Psoas muscle (tissue), 8 donors: ENCODE data around the gene LRRC34. TPM values are rescaled to one million over a fixed set of nuclear protein-coding genes. Genes with fewer than 3 reads are reported as not detected.

Experiments used
- ATAC-seq, 4 donors: fragments of 200-7000 bp; cut with Tn5 transposase; one replicate each; pipeline ENCODE4 v1.9.1; 2020; ENCODE audit warnings: moderate library complexity in 3 of 4, mild to moderate bottlenecking in 2 of 4
- DNase-seq, 2 donors: peaks; one replicate each; pipeline ENCODE4 v3.0.0-alpha.2; 2020
- H3K27ac ChIP-seq: fragments of 200-600 bp; one replicate; pipeline ENCODE4 v1.8.0; 2022
- H3K27me3 ChIP-seq, 3 donors: fragments of 200-600 bp in 1 of 3; one replicate each; pipeline versions ENCODE4 v1.6.1 to v1.8.0; 2013 to 2022; ENCODE audit warnings: low read length in 2 of 3, mild to moderate bottlenecking in 2 of 3, moderate library complexity in 1 of 3; ENCODE audit not compliant: insufficient read depth in 3 of 3
- H3K36me3 ChIP-seq, 2 donors: fragments of 200-600 bp in 1 of 2; one replicate each; pipeline versions ENCODE4 v1.6.1 to v1.8.0; 2013 to 2022; ENCODE audit warnings: low read depth in 1 of 2, mild to moderate bottlenecking in 1 of 2, moderate library complexity in 1 of 2; ENCODE audit not compliant: insufficient read depth in 1 of 2
- H3K4me1 ChIP-seq: fragments of 200-600 bp; one replicate; pipeline ENCODE4 v1.8.0; 2022
- H3K4me3 ChIP-seq: fragments of 200-600 bp; one replicate; pipeline ENCODE4 v1.8.0; 2022; ENCODE audit warnings: mild to moderate bottlenecking
- H3K9me3 ChIP-seq: fragments of 200-600 bp; one replicate; pipeline ENCODE4 v1.8.0; 2022
- WGBS, 3 donors: extraction: QIAGEN DNeasy Blood & Tissue Kit; methylation state at CpG; one replicate each; pipeline versions ENCODE4 v1.1.6 to v1.1.7; 2013; 5-methylcytosine and 5-hydroxymethylcytosine counted together
- intact Hi-C, 2 donors: fragments of 100-400 bp; cut with DNase I; formaldehyde crosslinking; loops; one replicate each; pipeline versions ENCODE4 v1.11.0 to v1.14.2; 2022
- polyA plus RNA-seq, 3 donors: library from polyadenylated mRNA; stranded (reverse); fragments of 200-250 nt; gene quantifications; one replicate each; pipeline ENCODE4 v1.2.3, GENCODE V29; 2013
- total RNA-seq, 4 donors: library from RNA; stranded (reverse); fragmentation: NEBNext Ultra II Directional in 2 of 4; extraction: Animal tissue kit (Norgen Biotek cat#: 25700) in 2 of 4; gene quantifications; one replicate each; pipeline versions ENCODE4 v1.2.1 to v1.2.4, GENCODE V29; 2021 to 2023
- TF ChIP-seq, protein P1 (sequence below): fragments of 200-600 bp; IDR thresholded peaks from one replicate; pipeline ENCODE4 v1.8.0; 2022; ENCODE audit warnings: antibody characterized with exemption
- donor health status: healthy with polysubstance abuse.
- donor health status: DM: no; HTN: no; CAD: no; lungs with moderate emphysema.
- donor health status: Bipolar disorder and iron deficiency.
- donor health status: healthy.
- donor health status: DM: yes; HTN: yes; CAD: no.
- donor health status: DM: no; HTN: no; CAD: no.
- donor health status: DM: no; HTN: no; CAD: no.
- donor health status: DM: yes; HTN: yes; CAD: no.

LRRC34 gene
- total and polyA plus RNA-seq, 7 donors: 0.23 to 1.7 (median 0.40) TPM

DNA sequence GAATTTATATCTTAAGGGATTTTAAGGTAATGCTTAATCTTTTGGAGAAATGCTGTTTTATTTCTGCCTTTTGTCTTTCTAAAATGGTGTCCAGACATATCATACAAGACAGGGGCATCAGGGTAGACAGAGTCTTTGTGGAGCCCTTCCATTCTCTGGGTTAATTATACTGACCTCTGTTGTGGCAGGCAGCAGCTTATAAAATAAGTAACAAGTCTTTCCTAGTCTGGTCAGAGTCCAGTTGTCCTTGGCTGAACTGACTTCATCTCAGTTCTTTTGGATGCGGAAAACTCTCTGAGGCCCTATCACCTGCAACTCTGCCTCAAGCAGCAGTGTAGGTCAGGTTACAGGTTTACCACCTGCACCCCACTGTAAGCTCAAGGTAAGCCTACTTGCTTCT, 20.3 kb downstream of the LRRC34 start:
- H3K27ac ChIP-seq: no peak overlapping the region
- DNase-seq (no peak), ATAC-seq (no peak)
- WGBS, 3 donors: 88 to 93% (median 90%) methylated on average over 1 of the region's 1 CpG
- no peaks in the 10 kb centered on the region for H3K27me3 ChIP-seq
- H3K4me1 ChIP-seq: no peaks in the 10 kb centered on the region
- intact Hi-C loops: loop anchor here (10.0 kb wide), 2 partner anchors 182 to 312 kb away; no protein-coding TSS in a partner anchor
- H3K4me3 ChIP-seq: no peak overlapping the region
- H3K36me3 ChIP-seq: peaks cover 0 to 53% of the 10 kb centered on the region in 2 donors
- TF ChIP-seq, protein P1, sequence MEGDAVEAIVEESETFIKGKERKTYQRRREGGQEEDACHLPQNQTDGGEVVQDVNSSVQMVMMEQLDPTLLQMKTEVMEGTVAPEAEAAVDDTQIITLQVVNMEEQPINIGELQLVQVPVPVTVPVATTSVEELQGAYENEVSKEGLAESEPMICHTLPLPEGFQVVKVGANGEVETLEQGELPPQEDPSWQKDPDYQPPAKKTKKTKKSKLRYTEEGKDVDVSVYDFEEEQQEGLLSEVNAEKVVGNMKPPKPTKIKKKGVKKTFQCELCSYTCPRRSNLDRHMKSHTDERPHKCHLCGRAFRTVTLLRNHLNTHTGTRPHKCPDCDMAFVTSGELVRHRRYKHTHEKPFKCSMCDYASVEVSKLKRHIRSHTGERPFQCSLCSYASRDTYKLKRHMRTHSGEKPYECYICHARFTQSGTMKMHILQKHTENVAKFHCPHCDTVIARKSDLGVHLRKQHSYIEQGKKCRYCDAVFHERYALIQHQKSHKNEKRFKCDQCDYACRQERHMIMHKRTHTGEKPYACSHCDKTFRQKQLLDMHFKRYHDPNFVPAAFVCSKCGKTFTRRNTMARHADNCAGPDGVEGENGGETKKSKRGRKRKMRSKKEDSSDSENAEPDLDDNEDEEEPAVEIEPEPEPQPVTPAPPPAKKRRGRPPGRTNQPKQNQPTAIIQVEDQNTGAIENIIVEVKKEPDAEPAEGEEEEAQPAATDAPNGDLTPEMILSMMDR: no peak
- H3K9me3 ChIP-seq: no peaks in the 10 kb centered on the region

DNA sequence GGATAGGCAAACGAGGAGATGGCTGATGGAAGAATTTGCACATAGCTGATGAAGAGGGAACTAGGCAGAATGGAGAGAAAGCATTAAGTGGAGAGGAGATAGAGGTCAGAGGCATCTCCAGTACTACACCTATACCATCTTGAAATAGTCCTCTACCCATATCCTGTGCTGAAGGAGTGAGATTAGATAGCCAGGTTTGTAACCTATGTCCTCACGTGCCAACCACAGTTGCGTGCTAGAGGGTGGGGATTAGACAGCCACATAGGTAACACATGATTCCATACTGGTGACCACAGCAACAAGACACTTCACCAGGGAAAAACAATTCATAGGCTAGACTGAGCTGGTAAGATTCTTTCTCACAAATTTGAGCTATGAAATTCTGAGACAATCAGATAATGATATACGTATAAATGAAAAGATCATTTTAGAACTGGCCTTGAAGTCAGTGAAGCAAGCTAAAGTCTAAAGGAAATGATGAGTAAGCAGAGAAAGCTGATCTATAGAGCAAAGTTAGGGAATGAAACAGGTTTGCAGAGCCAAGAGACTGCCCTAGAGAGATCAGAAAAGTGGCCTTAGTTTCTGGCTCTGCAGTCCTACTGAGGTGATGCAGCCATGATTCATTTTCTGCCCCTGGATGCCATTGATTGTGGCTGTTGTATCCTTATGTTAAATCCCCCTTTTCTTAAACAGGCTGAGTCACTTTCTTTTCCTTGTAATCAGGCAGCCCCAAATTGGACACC, 21.8 kb downstream of the LRRC34 start:
- Histone ChIP-seq H3K4me3 (no peak overlapping the region), H3K36me3 (peaks cover 0 to 68% of the 10 kb centered on the region in 2 donors), H3K9me3 (no peaks in the 10 kb centered on the region), H3K27ac (no peak overlapping the region), H3K27me3 (no peaks in the 10 kb centered on the region), H3K4me1 (no peaks in the 10 kb centered on the region)
- TF ChIP-seq, protein P1: no peak
- no peak for ATAC-seq
- 88 to 93% (median 90%) methylated on average over 4 of the region's 4 CpGs for WGBS, 3 donors
- intact Hi-C loops: loop anchor here (10.0 kb wide), 2 partner anchors 184 to 314 kb away; no protein-coding TSS in a partner anchor
- no peak for DNase-seq

DNA sequence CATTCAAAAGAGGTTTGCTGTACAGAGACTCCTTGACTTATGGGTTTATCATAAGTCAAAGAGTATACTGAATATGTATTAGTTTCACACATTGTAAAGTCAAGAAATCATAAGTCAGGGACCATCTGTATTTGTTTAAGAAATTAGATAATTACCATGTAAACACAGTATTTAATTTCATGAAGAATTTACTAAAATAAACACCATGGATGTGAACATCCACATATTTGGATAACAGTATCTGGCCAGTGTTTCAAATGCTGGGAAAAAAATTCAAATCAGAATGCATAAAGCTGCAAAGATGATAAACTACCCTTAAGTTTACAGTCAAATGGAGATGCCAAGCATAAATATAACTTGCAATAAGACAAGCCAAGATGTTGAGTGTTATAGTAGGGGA, 22.5 kb downstream of the LRRC34 start:
- Histone ChIP-seq H3K4me1 (no peaks in the 10 kb centered on the region), H3K9me3 (no peaks in the 10 kb centered on the region), H3K4me3 (no peak overlapping the region), H3K27ac (no peak overlapping the region), H3K27me3 (no peaks in the 10 kb centered on the region), H3K36me3 (peaks cover 0 to 75% of the 10 kb centered on the region in 2 donors)
- TF ChIP-seq, protein P1: no peak
- DNase-seq: no peak
- ATAC-seq: no peak
- intact Hi-C loops: loop anchor here (10.0 kb wide), 2 partner anchors 185 to 315 kb away; no protein-coding TSS in a partner anchor

DNA sequence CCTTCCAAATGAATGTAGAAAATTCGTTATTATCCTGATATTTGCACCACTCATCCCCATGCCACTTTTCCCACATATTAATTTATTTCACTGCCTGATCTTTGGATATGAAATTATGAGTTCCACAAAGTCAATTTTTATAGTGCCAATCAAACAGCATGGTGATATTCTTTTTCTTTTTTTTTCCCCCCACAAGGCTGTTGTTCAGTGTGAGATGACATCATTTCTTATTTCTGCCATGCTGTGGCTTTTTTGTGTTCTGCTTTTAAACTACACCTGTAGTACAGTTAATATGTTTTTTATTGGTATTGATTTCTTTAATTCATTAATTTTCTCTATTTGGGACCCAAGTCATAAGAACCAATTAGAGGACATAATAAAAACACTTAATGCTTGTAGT, 24.9 kb downstream of the LRRC34 start:
- H3K36me3 ChIP-seq: peaks cover 0 to 91% of the 10 kb centered on the region in 2 donors
- intact Hi-C loops: loop anchor here (5.0 to 10.0 kb wide), 2 partner anchors 207 to 310 kb away; no protein-coding TSS in a partner anchor
- H3K4me1 ChIP-seq: no peaks in the 10 kb centered on the region
- DNase-seq (no peak), ATAC-seq (no peak)
- no peak overlapping the region for H3K27ac ChIP-seq
- no peaks in the 10 kb centered on the region for H3K27me3 ChIP-seq
- TF ChIP-seq, protein P1: no peak
- no peaks in the 10 kb centered on the region for H3K9me3 ChIP-seq
- no peak overlapping the region for H3K4me3 ChIP-seq
- 76 to 88% (median 84%) methylated on average over 1 of the region's 1 CpG for WGBS, 3 donors
